GM12864 (cell line): ENCODE results near the gene NCAPG.

Source experiments
- DNase-seq: peaks from one replicate; pipeline ENCODE4 v3.0.0-alpha.2; 2011; ENCODE audit warnings: low read depth
- H3K4me3 ChIP-seq: 2 replicates; pipeline ENCODE4 v1.5.1; 2011; ENCODE audit warnings: mild to moderate bottlenecking, low read depth, low read length, control low read depth
- TF ChIP-seq, protein P1 (sequence below): IDR thresholded peaks from 2 replicates; pipeline ENCODE4 v1.5.1; 2011; ENCODE audit warnings: low read depth, mild to moderate bottlenecking, moderate library complexity, low read length, control low read depth, inconsistent platforms; ENCODE audit errors: missing control alignments

NCAPG gene, protein sequence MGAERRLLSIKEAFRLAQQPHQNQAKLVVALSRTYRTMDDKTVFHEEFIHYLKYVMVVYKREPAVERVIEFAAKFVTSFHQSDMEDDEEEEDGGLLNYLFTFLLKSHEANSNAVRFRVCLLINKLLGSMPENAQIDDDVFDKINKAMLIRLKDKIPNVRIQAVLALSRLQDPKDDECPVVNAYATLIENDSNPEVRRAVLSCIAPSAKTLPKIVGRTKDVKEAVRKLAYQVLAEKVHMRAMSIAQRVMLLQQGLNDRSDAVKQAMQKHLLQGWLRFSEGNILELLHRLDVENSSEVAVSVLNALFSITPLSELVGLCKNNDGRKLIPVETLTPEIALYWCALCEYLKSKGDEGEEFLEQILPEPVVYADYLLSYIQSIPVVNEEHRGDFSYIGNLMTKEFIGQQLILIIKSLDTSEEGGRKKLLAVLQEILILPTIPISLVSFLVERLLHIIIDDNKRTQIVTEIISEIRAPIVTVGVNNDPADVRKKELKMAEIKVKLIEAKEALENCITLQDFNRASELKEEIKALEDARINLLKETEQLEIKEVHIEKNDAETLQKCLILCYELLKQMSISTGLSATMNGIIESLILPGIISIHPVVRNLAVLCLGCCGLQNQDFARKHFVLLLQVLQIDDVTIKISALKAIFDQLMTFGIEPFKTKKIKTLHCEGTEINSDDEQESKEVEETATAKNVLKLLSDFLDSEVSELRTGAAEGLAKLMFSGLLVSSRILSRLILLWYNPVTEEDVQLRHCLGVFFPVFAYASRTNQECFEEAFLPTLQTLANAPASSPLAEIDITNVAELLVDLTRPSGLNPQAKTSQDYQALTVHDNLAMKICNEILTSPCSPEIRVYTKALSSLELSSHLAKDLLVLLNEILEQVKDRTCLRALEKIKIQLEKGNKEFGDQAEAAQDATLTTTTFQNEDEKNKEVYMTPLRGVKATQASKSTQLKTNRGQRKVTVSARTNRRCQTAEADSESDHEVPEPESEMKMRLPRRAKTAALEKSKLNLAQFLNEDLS

DNA sequence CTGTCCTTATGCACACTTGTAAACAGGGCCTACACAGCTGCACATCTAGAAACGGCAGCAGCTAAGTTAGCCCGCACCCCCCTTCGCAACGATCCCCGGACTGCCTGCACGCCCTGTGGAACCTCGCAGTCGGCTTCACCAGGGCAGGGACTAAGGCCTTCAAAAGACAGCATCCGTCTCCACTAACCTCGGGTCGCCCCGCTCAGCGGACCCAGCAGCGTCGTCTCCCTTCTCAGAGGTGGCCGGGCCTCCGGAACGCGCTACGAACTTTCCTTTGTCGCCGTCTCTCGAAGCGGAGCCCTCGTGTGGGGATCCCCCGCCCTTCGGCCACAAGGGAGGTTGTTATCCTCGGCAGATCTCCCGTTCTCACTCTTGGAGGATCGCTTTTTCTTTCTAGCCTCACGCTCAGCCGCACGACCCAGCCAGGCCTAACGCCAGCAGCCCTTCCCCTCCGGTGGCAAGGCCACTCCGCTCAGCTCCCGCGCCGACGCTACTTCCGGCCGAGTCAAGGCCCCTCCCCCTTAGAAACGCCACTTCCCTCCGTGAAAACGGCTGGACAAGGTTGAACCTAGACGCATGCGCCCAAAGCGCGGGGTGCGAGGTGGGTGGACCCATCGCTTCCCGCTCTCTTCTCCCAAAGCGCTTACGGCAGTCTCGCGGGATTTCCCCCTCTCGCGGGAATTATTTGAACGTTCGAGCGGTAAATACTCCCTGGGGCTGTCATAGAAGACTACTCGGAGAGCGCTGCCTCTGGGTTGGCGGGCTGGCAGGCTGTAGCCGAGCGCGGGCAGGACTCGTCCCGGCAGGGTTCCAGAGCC, at the start of gene NCAPG, which contains the start of gene DCAF16:
TSS of gene NCAPG (plus strand) at position 720 of the 818 bp plus-strand sequence. CDS start 99 bp downstream, outside the sequence.
TSS of gene DCAF16 (minus strand) at position 498 of the 818 bp plus-strand sequence. CDS start 6,616 bp downstream, outside the sequence.
- TF ChIP-seq, protein P1, sequence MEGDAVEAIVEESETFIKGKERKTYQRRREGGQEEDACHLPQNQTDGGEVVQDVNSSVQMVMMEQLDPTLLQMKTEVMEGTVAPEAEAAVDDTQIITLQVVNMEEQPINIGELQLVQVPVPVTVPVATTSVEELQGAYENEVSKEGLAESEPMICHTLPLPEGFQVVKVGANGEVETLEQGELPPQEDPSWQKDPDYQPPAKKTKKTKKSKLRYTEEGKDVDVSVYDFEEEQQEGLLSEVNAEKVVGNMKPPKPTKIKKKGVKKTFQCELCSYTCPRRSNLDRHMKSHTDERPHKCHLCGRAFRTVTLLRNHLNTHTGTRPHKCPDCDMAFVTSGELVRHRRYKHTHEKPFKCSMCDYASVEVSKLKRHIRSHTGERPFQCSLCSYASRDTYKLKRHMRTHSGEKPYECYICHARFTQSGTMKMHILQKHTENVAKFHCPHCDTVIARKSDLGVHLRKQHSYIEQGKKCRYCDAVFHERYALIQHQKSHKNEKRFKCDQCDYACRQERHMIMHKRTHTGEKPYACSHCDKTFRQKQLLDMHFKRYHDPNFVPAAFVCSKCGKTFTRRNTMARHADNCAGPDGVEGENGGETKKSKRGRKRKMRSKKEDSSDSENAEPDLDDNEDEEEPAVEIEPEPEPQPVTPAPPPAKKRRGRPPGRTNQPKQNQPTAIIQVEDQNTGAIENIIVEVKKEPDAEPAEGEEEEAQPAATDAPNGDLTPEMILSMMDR = no peak
- H3K4me3 ChIP-seq = peak within 1 kb of the TSS; percentile 81
- peak; percentile 97 for DNase-seq

DNA sequence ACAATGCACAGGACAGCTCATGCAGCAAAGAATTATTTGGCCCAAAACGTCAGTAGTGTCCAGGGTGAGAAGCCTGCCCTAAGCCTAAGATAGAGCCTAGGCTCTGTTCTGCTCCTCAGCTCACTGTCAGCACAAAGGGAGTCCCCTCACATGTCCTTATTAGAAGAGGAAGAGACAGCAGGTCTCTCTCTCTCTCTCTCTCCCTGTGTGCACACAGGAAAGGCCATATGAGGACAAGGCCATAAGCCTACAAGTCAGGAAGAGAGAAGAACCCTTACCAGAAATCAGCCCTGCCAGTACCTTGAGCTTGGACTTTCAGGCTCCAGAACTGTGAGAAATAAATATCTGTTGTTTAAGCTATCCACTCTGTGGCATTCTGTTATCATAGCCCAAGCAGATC, 49.7 kb upstream of the NCAPG start:
- TF ChIP-seq, protein P1 = no peak
- no peak overlapping the region for H3K4me3 ChIP-seq
- DNase-seq = no peak

DNA sequence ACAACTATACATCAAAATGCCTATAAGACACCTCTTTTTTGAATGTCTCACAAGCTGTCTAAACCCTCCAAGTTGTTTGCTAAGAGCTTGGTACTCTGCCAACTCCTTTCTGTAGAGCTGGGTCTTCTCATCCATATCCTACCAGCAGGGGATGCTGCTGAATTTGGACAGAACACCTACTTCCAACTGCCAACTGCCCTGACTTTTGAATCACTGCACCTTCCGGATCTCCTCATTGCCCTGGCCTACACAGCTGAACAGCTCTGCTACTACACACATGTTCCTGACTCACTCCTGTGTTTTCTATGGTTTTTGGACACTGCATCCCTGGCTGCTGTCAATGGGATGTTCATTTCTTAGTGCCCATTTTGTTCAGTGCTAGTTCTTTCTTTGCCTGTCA, 48.1 kb upstream of the NCAPG start:
- TF ChIP-seq, protein P1 = peak; percentile 47
- no peak overlapping the region for H3K4me3 ChIP-seq
- no peak for DNase-seq

DNA sequence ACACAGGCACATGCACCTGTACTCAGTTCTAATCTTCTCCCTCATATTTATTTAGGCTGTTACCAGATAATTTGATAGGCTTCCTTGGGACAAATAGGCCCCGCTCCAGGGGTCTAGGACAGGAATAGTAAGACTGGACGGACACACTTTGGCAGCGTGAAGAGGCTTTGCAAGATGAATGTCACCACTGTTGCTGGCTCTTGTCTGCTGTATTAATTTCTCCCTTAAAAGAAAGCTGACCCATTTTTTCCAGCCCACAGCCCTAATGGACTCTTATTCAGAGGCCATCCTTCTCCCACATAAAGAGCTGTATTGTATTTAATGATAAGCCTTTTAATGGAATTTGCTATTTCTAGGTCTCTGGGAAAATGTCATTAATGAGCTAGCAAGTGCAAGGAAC, 47.4 kb upstream of the NCAPG start:
- no peak for DNase-seq
- no peak overlapping the region for H3K4me3 ChIP-seq
- TF ChIP-seq, protein P1 = no peak

DNA sequence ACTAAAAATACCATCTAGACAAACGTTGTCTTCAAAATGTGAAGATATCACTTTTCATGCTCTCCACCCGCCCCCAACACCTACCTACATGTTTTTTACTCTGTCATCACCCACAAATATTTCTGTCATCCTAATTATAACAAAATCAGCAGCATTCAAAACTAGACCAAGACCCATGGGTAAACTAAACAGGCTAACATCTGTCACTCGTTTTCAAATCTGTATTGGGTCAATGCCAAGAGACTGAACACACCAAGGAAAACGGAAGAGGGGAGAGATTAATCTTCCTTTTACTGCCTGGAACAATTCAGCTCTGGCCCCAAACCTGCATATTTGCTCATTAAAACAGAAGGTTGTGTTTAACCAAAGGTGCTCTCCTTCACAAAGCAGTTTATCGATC, 46.8 kb upstream of the NCAPG start:
- TF ChIP-seq, protein P1 = no peak
- DNase-seq = no peak
- no peak overlapping the region for H3K4me3 ChIP-seq

DNA sequence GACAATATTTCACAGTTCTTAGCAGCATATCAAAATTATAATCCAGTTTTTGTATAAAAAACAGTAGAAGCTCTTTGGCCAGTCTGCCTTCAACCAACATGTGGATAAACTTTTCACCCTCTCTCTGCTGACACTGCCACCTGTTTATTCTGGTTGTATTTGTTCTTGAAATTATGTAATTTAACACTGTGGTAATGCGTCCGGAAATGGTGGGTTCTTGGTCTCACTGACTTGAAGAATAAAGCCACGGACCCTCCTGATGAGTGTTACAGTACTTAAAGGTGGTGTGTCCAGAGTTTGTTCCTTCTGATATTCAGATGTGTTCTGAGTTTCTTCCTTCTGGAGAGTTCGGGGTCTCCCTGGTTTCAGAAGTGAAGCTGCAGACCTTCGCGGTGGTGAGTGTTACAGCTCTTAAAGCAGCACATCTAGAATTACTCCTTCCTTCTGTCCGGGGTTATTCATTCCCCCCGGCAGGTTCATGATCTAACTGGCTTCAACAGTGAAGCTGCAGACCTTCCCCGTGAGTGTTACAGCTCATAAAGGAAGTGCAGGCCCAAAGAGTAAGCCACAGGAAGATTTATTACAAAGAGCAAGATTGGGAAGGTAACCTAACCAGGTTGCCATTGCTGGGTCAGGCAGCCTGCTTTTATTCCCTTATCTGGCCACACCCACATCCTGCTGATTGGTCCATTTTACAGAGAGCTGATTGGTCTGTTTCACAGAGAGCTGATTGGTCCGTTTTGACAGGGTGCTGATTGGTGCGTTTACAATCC, 45.1 kb upstream of the NCAPG start:
- H3K4me3 ChIP-seq = no peak overlapping the region
- TF ChIP-seq, protein P1 = no peak
- no peak for DNase-seq
